ENCODE measurements around the gene NFILZ.

The NFILZ gene

DNA sequence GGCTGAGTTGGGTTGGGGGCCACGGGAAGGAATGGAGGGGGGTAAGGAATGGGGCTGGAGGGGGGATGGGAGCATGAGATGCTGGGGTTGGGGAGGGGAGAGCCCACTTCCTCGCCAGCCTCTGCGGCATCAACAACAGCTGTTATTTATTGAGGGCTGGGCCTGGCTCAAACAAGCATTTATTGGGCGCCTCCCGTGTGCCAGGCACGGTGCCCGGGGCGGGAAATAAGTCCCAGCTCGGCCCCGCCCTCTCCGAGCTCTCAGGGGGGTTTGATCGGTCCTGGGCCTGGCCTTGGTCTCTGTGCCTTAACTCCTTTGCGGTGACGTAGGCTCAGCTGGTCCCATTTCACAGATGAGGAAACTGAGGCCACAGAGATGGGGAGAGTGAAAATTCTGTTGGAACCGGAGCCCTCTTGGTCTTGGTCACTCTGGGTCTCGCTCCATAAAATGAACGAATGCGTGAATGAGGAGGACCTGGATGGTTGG is 19.0 kb upstream of the NFILZ start:
- H3K4me1 ChIP-seq (ENCODE audit: insufficient read depth, low read length, poor library complexity, severe bottlenecking), result peaks cover 28% of the 10 kb centered on the region
- H2AFZ ChIP-seq (ENCODE audit: low read length), result no peak overlapping the region
- peak overlapping the region; percentile 15 for H3K4me2 ChIP-seq (ENCODE audit: low read depth, low read length, poor library complexity, severe bottlenecking)
- no peak overlapping the region for H3K4me3 ChIP-seq (ENCODE audit: low read length, poor library complexity, severe bottlenecking)
- no peaks in the 10 kb centered on the region for H4K20me1 ChIP-seq (ENCODE audit: insufficient read depth, low read length, poor library complexity, severe bottlenecking)
- 0 out of 2 replicates have a peak, but pooled peaks cover 2% of the 10 kb centered on the region for H3F3A ChIP-seq (ENCODE audit: low read depth)
- H3K9me3 ChIP-seq (ENCODE audit: insufficient read depth, low read depth, low read length), result no peaks in the 10 kb centered on the region
- peaks cover 29% of the 10 kb centered on the region for H3K79me2 ChIP-seq (ENCODE audit: insufficient read depth, low read length)
- H3K9ac ChIP-seq (ENCODE audit: low read depth, low read length, poor library complexity, severe bottlenecking), result no peak overlapping the region
- H3K9me2 ChIP-seq (replicated peaks; ENCODE audit: low read depth, low read length), result no peaks in the 10 kb centered on the region
- no peaks in the 10 kb centered on the region for H3K27me3 ChIP-seq (ENCODE audit: insufficient read depth, low read length, poor library complexity, severe bottlenecking)
- H3K36me3 ChIP-seq (ENCODE audit: insufficient read depth, low read length), result no peaks in the 10 kb centered on the region
- TF ChIP-seq EZH2phosphoT487 (IDR thresholded peaks at IDR 0.05; ENCODE audit: borderline replicate concordance), result no peak
- no peak for TF ChIP-seq CTCF (conservative IDR thresholded peaks at IDR 0.05; ENCODE audit: low read length)

DNA sequence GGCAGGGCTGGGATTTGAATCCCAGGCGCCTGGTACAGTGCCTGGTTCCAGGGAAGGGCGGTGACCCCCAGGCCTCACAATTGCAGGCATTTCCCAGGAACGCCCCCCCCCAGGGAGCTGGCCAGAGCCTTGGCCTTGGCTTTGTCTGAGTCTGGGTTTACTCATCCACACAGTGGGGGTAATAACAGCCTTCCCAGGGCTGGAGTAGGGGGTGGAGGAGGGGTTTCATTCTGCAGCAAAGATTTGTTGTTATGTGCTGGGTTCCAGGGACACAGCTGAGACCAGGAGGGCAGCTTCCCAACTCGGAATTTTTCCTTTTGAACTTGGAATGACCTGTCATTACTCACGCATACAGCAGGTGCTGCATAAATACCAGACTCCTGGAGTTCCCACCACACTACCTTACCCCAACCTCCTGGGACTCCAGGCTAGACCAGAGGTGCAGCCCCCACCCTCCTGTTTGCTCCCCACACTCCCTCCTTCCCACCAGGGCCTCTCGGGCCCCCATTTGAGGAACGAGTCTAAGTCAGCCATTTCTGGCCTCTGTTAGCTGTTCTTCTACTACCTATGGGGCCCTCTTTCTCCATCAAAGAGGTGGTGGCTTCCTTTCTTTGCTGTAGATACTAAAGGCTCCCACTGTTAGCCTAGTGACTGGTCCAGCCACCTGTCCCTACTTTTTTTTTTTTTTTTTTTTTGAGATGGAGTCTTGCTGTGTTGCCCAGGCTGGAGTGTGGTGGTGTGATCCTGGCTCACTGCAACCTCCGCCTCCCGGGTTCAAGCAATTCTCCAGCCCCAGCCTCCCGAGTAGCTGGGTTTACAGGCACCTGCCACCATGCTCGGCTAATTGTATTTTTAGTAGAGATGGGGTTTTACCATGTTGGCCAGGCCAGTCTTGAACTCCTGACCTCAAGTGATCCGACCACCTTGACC is 18.3 kb upstream of the NFILZ start:
- no peak overlapping the region for H3K4me3 ChIP-seq (ENCODE audit: low read length, poor library complexity, severe bottlenecking)
- peaks cover 28% of the 10 kb centered on the region for H3K4me1 ChIP-seq (ENCODE audit: insufficient read depth, low read length, poor library complexity, severe bottlenecking)
- H3K79me2 ChIP-seq (ENCODE audit: insufficient read depth, low read length), result peaks cover 25% of the 10 kb centered on the region
- H3K36me3 ChIP-seq (ENCODE audit: insufficient read depth, low read length), result no peaks in the 10 kb centered on the region
- H3K4me2 ChIP-seq (ENCODE audit: low read depth, low read length, poor library complexity, severe bottlenecking), result peak overlapping the region; percentile 15
- no peak overlapping the region for H3K9ac ChIP-seq (ENCODE audit: low read depth, low read length, poor library complexity, severe bottlenecking)
- no peak overlapping the region for H2AFZ ChIP-seq (ENCODE audit: low read length)
- H3F3A ChIP-seq (ENCODE audit: low read depth), result 0 out of 2 replicates have a peak, but pooled peaks cover 2% of the 10 kb centered on the region
- TF ChIP-seq EZH2phosphoT487 (IDR thresholded peaks at IDR 0.05; ENCODE audit: borderline replicate concordance) (no peak), CTCF (conservative IDR thresholded peaks at IDR 0.05; ENCODE audit: low read length) (no peak)
- H4K20me1 ChIP-seq (ENCODE audit: insufficient read depth, low read length, poor library complexity, severe bottlenecking), result no peaks in the 10 kb centered on the region
- H3K27me3 ChIP-seq (ENCODE audit: insufficient read depth, low read length, poor library complexity, severe bottlenecking), result no peaks in the 10 kb centered on the region
- no peaks in the 10 kb centered on the region for H3K9me2 ChIP-seq (replicated peaks; ENCODE audit: low read depth, low read length)
- H3K9me3 ChIP-seq (ENCODE audit: insufficient read depth, low read depth, low read length), result no peaks in the 10 kb centered on the region

DNA sequence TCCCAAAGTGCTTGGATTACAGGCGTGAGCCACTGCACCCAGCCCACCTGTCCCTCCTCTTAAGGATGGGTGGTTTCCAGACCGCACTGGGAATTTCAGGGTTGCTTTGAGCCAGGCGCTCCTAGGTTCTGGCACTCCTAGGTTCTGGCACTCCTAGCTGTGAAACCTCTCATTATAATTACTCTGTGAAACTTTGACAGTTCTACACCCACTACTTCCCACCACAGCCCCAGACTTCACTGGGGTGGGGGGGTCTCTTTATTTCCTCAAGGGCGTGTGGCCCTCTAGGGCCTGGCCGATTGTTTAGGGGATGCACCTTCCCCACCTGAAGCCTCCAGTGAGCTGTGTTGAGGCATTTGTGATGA is 17.6 kb upstream of the NFILZ start:
- Histone ChIP-seq H3K4me1 (ENCODE audit: insufficient read depth, low read length, poor library complexity, severe bottlenecking) (peaks cover 28% of the 10 kb centered on the region), H3K36me3 (ENCODE audit: insufficient read depth, low read length) (no peaks in the 10 kb centered on the region), H3K27me3 (ENCODE audit: insufficient read depth, low read length, poor library complexity, severe bottlenecking) (no peaks in the 10 kb centered on the region), H3F3A (ENCODE audit: low read depth) (0 out of 2 replicates have a peak, but pooled peaks cover 2% of the 10 kb centered on the region), H4K20me1 (ENCODE audit: insufficient read depth, low read length, poor library complexity, severe bottlenecking) (no peaks in the 10 kb centered on the region), H3K9me2 (replicated peaks; ENCODE audit: low read depth, low read length) (no peaks in the 10 kb centered on the region), H3K4me2 (ENCODE audit: low read depth, low read length, poor library complexity, severe bottlenecking) (no peak overlapping the region), H3K79me2 (ENCODE audit: insufficient read depth, low read length) (peaks cover 25% of the 10 kb centered on the region), H3K9me3 (ENCODE audit: insufficient read depth, low read depth, low read length) (no peaks in the 10 kb centered on the region), H3K9ac (ENCODE audit: low read depth, low read length, poor library complexity, severe bottlenecking) (no peak overlapping the region), H3K4me3 (ENCODE audit: low read length, poor library complexity, severe bottlenecking) (no peak overlapping the region), H2AFZ (ENCODE audit: low read length) (no peak overlapping the region)
- TF ChIP-seq CTCF (conservative IDR thresholded peaks at IDR 0.05; ENCODE audit: low read length) (no peak), EZH2phosphoT487 (IDR thresholded peaks at IDR 0.05; ENCODE audit: borderline replicate concordance) (no peak)
